LNCAP (cell line): ENCODE data around the gene ACTN2.

Experiments used
- CTCF ChIP-seq: fragments of 450-650 bp; IDR thresholded peaks from 2 replicates; pipeline ENCODE4 v1.5.1; 2017; ENCODE audit warnings: mild to moderate bottlenecking

Gene ACTN2

GRCh38 chr1:236685917-236686814 is at the start of gene ACTN2:
TSS of gene ACTN2 (plus strand) at chr1:236686499. CDS start at chr1:236686674, 175 bp downstream.
- TF ChIP-seq CTCF, result no peak

GRCh38 chr1:236638945-236639344 is 47.4 kb upstream of the ACTN2 start:
- no peak for TF ChIP-seq CTCF

- TF ChIP-seq CTCF, result no peak
These were observed 46.6 kb upstream of the ACTN2 start for GRCh38 chr1:236639686-236640085.

GRCh38 chr1:236642763-236643162 is 43.5 kb upstream of the ACTN2 start:
- TF ChIP-seq CTCF, result no peak

- TF ChIP-seq CTCF, result no peak
These were observed 41.2 kb upstream of the ACTN2 start for GRCh38 chr1:236645016-236645680.

GRCh38 chr1:236654511-236654910 is 31.8 kb upstream of the ACTN2 start:
- TF ChIP-seq CTCF, result no peak

- no peak for TF ChIP-seq CTCF
These were observed 31.3 kb upstream of the ACTN2 start for GRCh38 chr1:236654957-236655356.
